PC-9 (cell line): ENCODE measurements around the gene RBFOX1.

Experiments
- CTCF ChIP-seq: fragments of 200-600 bp; sonication (generic); conservative IDR thresholded peaks from 2 replicates; pipeline ENCODE4 v1.6.1; 2017; ENCODE audit warnings: mixed run types, antibody characterized with exemption, mild to moderate bottlenecking, moderate library complexity
- EZH2 ChIP-seq: fragments of 200-600 bp; sonication (generic); IDR thresholded peaks from 2 replicates; pipeline ENCODE4 v1.8.0; 2017; ENCODE audit warnings: antibody characterized with exemption, low read depth

GRCh38 chr16:7709186-7709585 lies 376.5 kb downstream of the RBFOX1 start:
- TF ChIP-seq CTCF (no peak), EZH2 (no peak)
